ENCODE results near the gene SHLD1.
"Not testable (repeated sequence)": the region's sequence is repeated elsewhere in the genome, so short reads cannot be mapped to it uniquely, and the experiment has no call there.

Gene SHLD1

GRCh38 chr20:5772704-5773103, 22.5 kb downstream of the SHLD1 start:
- H3K9me3 ChIP-seq (ENCODE audit: insufficient read depth, low read length) = no peaks in the 10 kb centered on the region
- H3K9ac ChIP-seq (ENCODE audit: insufficient read length, low read depth) = no peak overlapping the region
- no peak overlapping the region for H3K4me3 ChIP-seq (ENCODE audit: insufficient read length, low read depth)
- TF ChIP-seq SUZ12 (IDR thresholded peaks at IDR 0.05; ENCODE audit: extremely low read depth, insufficient read depth, insufficient read length) = no peak
- no peak for TF ChIP-seq ZNF274 (IDR thresholded peaks at IDR 0.05; ENCODE audit: low read depth, low read length)
- TF ChIP-seq YY1 (IDR thresholded peaks at IDR 0.05; ENCODE audit: insufficient read depth, insufficient read length) = no peak
- H3K4me1 ChIP-seq (ENCODE audit: insufficient read depth, insufficient read length) = no peaks in the 10 kb centered on the region
- H3K27me3 ChIP-seq (ENCODE audit: insufficient read depth, insufficient read length) = no peaks in the 10 kb centered on the region
- no peaks in the 10 kb centered on the region for H3K36me3 ChIP-seq (ENCODE audit: insufficient read depth, insufficient read length, low read length)
- DNase-seq (ENCODE audit: low read depth, low spot score) = no peak

GRCh38 chr20:5773589-5773988, 23.4 kb downstream of the SHLD1 start:
- Histone ChIP-seq H3K4me3 (ENCODE audit: insufficient read length, low read depth) (no peak overlapping the region), H3K9me3 (ENCODE audit: insufficient read depth, low read length) (no peaks in the 10 kb centered on the region), H3K9ac (ENCODE audit: insufficient read length, low read depth) (no peak overlapping the region), H3K27me3 (ENCODE audit: insufficient read depth, insufficient read length) (no peaks in the 10 kb centered on the region), H3K36me3 (ENCODE audit: insufficient read depth, insufficient read length, low read length) (no peaks in the 10 kb centered on the region), H3K4me1 (ENCODE audit: insufficient read depth, insufficient read length) (no peaks in the 10 kb centered on the region)
- DNase-seq (ENCODE audit: low read depth, low spot score) = no peak
- TF ChIP-seq ZNF274 (IDR thresholded peaks at IDR 0.05; ENCODE audit: low read depth, low read length) (no peak), YY1 (IDR thresholded peaks at IDR 0.05; ENCODE audit: insufficient read depth, insufficient read length) (no peak), SUZ12 (IDR thresholded peaks at IDR 0.05; ENCODE audit: extremely low read depth, insufficient read depth, insufficient read length) (no peak)

- Histone ChIP-seq H3K27me3 (ENCODE audit: insufficient read depth, insufficient read length) (no peaks in the 10 kb centered on the region), H3K4me3 (ENCODE audit: insufficient read length, low read depth) (no peak overlapping the region), H3K4me1 (ENCODE audit: insufficient read depth, insufficient read length) (no peaks in the 10 kb centered on the region), H3K9me3 (ENCODE audit: insufficient read depth, low read length) (no peaks in the 10 kb centered on the region), H3K9ac (ENCODE audit: insufficient read length, low read depth) (no peak overlapping the region), H3K36me3 (ENCODE audit: insufficient read depth, insufficient read length, low read length) (no peaks in the 10 kb centered on the region)
- no peak for DNase-seq (ENCODE audit: low read depth, low spot score)
- no peak for TF ChIP-seq ZNF274 (IDR thresholded peaks at IDR 0.05; ENCODE audit: low read depth, low read length)
- TF ChIP-seq SUZ12 (IDR thresholded peaks at IDR 0.05; ENCODE audit: extremely low read depth, insufficient read depth, insufficient read length) = no peak
- no peak for TF ChIP-seq YY1 (IDR thresholded peaks at IDR 0.05; ENCODE audit: insufficient read depth, insufficient read length)
Measured at GRCh38 chr20:5776077-5776476, 25.9 kb downstream of the SHLD1 start.

- no peak overlapping the region for H3K9ac ChIP-seq (ENCODE audit: insufficient read length, low read depth)
- no peaks in the 10 kb centered on the region for H3K4me1 ChIP-seq (ENCODE audit: insufficient read depth, insufficient read length)
- DNase-seq (ENCODE audit: low read depth, low spot score) = no peak
- no peaks in the 10 kb centered on the region for H3K27me3 ChIP-seq (ENCODE audit: insufficient read depth, insufficient read length)
- TF ChIP-seq ZNF274 (IDR thresholded peaks at IDR 0.05; ENCODE audit: low read depth, low read length) = no peak
- no peak for TF ChIP-seq YY1 (IDR thresholded peaks at IDR 0.05; ENCODE audit: insufficient read depth, insufficient read length)
- no peak for TF ChIP-seq SUZ12 (IDR thresholded peaks at IDR 0.05; ENCODE audit: extremely low read depth, insufficient read depth, insufficient read length)
- H3K9me3 ChIP-seq (ENCODE audit: insufficient read depth, low read length) = no peaks in the 10 kb centered on the region
- no peak overlapping the region for H3K4me3 ChIP-seq (ENCODE audit: insufficient read length, low read depth)
- no peaks in the 10 kb centered on the region for H3K36me3 ChIP-seq (ENCODE audit: insufficient read depth, insufficient read length, low read length)
Measured at GRCh38 chr20:5779071-5779900, 29.1 kb downstream of the SHLD1 start.

GRCh38 chr20:5780846-5781217, 30.6 kb downstream of the SHLD1 start:
- Histone ChIP-seq H3K4me3 (ENCODE audit: insufficient read length, low read depth) (no peak overlapping the region), H3K9me3 (ENCODE audit: insufficient read depth, low read length) (no peaks in the 10 kb centered on the region), H3K4me1 (ENCODE audit: insufficient read depth, insufficient read length) (no peaks in the 10 kb centered on the region), H3K36me3 (ENCODE audit: insufficient read depth, insufficient read length, low read length) (no peaks in the 10 kb centered on the region), H3K27me3 (ENCODE audit: insufficient read depth, insufficient read length) (no peaks in the 10 kb centered on the region), H3K9ac (ENCODE audit: insufficient read length, low read depth) (no peak overlapping the region)
- TF ChIP-seq YY1 (IDR thresholded peaks at IDR 0.05; ENCODE audit: insufficient read depth, insufficient read length) (no peak), SUZ12 (IDR thresholded peaks at IDR 0.05; ENCODE audit: extremely low read depth, insufficient read depth, insufficient read length) (no peak), ZNF274 (IDR thresholded peaks at IDR 0.05; ENCODE audit: low read depth, low read length) (no peak)
- DNase-seq (ENCODE audit: low read depth, low spot score) = no peak

GRCh38 chr20:5781367-5781766, 31.2 kb downstream of the SHLD1 start:
- DNase-seq (ENCODE audit: low read depth, low spot score); H3K9ac ChIP-seq (ENCODE audit: insufficient read length, low read depth); H3K9me3 ChIP-seq (ENCODE audit: insufficient read depth, low read length); H3K4me1 ChIP-seq (ENCODE audit: insufficient read depth, insufficient read length); H3K4me3 ChIP-seq (ENCODE audit: insufficient read length, low read depth); H3K27me3 ChIP-seq (ENCODE audit: insufficient read depth, insufficient read length); H3K36me3 ChIP-seq (ENCODE audit: insufficient read depth, insufficient read length, low read length): not testable (repeated sequence)

GRCh38 chr20:5781798-5782750, 31.9 kb downstream of the SHLD1 start:
- no peak for DNase-seq (ENCODE audit: low read depth, low spot score)
- H3K4me1 ChIP-seq (ENCODE audit: insufficient read depth, insufficient read length) = no peaks in the 10 kb centered on the region
- H3K9me3 ChIP-seq (ENCODE audit: insufficient read depth, low read length) = no peaks in the 10 kb centered on the region
- H3K9ac ChIP-seq (ENCODE audit: insufficient read length, low read depth) = no peak overlapping the region
- TF ChIP-seq YY1 (IDR thresholded peaks at IDR 0.05; ENCODE audit: insufficient read depth, insufficient read length) (no peak), SUZ12 (IDR thresholded peaks at IDR 0.05; ENCODE audit: extremely low read depth, insufficient read depth, insufficient read length) (no peak), ZNF274 (IDR thresholded peaks at IDR 0.05; ENCODE audit: low read depth, low read length) (no peak)
- no peak overlapping the region for H3K4me3 ChIP-seq (ENCODE audit: insufficient read length, low read depth)
- H3K36me3 ChIP-seq (ENCODE audit: insufficient read depth, insufficient read length, low read length) = no peaks in the 10 kb centered on the region
- no peaks in the 10 kb centered on the region for H3K27me3 ChIP-seq (ENCODE audit: insufficient read depth, insufficient read length)
